RPMI7951 (cell line): ENCODE data around the gene CLDN5. TPM values are rescaled to one million over a fixed set of nuclear protein-coding genes. Genes with fewer than 3 reads are reported as not detected.

ENCODE experiments used
- DNase-seq: peaks from one replicate; pipeline ENCODE4 v3.0.0-alpha.2; 2012; ENCODE audit warnings: low read depth
- total RNA-seq: library from RNA; depleted of rRNA; stranded (reverse); fragments of >200 nt; shearing (Covaris generic); gene quantifications from 2 replicates; pipeline ENCODE4 v1.2.3, GENCODE V29; 2014

CLDN5 gene
- total RNA-seq, 1 experiment from 2014 or later: not detected

GRCh38 chr22:19522190-19522880, 1.9 kb downstream of the CLDN5 start:
- no peak for DNase-seq

- no peak for DNase-seq
Observed at GRCh38 chr22:19520566-19521305, 3.5 kb downstream of the CLDN5 start.

- no peak for DNase-seq
Observed at GRCh38 chr22:19520007-19520406, 4.2 kb downstream of the CLDN5 start.

GRCh38 chr22:19519041-19519926, 4.9 kb downstream of the CLDN5 start:
- DNase-seq: no peak

- DNase-seq: no peak
Observed at GRCh38 chr22:19518635-19519034, 5.6 kb downstream of the CLDN5 start.

GRCh38 chr22:19517919-19518611, 6.1 kb downstream of the CLDN5 start:
- no peak for DNase-seq

GRCh38 chr22:19517171-19517500, 7.1 kb downstream of the CLDN5 start:
- DNase-seq: no peak

- DNase-seq: no peak
Observed at GRCh38 chr22:19516378-19517170, 7.6 kb downstream of the CLDN5 start.

GRCh38 chr22:19515654-19516377, 8.4 kb downstream of the CLDN5 start:
- no peak for DNase-seq

GRCh38 chr22:19514831-19515565, 9.2 kb downstream of the CLDN5 start:
- no peak for DNase-seq

GRCh38 chr22:19513823-19514222, 10.4 kb downstream of the CLDN5 start:
- no peak for DNase-seq

- DNase-seq: no peak
Observed at GRCh38 chr22:19510919-19511341, 13.3 kb downstream of the CLDN5 start.

- DNase-seq: no peak
Observed at GRCh38 chr22:19509923-19510322, 14.3 kb downstream of the CLDN5 start.

GRCh38 chr22:19509191-19509590, 15.0 kb downstream of the CLDN5 start:
- DNase-seq: no peak

- DNase-seq: no peak
Observed at GRCh38 chr22:19508024-19508776, 16.0 kb downstream of the CLDN5 start.

GRCh38 chr22:19507534-19507861, 16.7 kb downstream of the CLDN5 start:
- no peak for DNase-seq

GRCh38 chr22:19506212-19506611, 18.0 kb downstream of the CLDN5 start:
- DNase-seq: no peak

GRCh38 chr22:19505735-19506126, 18.5 kb downstream of the CLDN5 start:
- no peak for DNase-seq
